GM12865 (cell line): Measurements from ENCODE around the gene TBL3.
A peak's percentile ranks its signal among the peaks of the same experiment; 100 is the strongest.

Source experiments
- DNase-seq: peaks from one replicate; pipeline ENCODE4 v3.0.0; 2010; ENCODE audit warnings: low read depth
- H3K4me3 ChIP-seq: 2 replicates; pipeline ENCODE4 v1.5.1; 2011; ENCODE audit warnings: mild to moderate bottlenecking, low read depth, low read length, control low read depth
- CTCF ChIP-seq: IDR thresholded peaks from 2 replicates; pipeline ENCODE4 v1.5.1; 2011; ENCODE audit warnings: low read length, control low read depth, low read depth, inconsistent platforms; ENCODE audit not compliant: insufficient read depth; ENCODE audit errors: missing control alignments

Gene TBL3

GRCh38 chr16:1971796-1972489 is at the start of gene TBL3:
TBL3 (plus strand) TSS chr16:1972053; CDS start chr16:1972165, 112 bp downstream.
- no peak for TF ChIP-seq CTCF
- peak within 1 kb of the TSS; percentile 71 for H3K4me3 ChIP-seq
- DNase-seq: peak; percentile 98

DNA sequence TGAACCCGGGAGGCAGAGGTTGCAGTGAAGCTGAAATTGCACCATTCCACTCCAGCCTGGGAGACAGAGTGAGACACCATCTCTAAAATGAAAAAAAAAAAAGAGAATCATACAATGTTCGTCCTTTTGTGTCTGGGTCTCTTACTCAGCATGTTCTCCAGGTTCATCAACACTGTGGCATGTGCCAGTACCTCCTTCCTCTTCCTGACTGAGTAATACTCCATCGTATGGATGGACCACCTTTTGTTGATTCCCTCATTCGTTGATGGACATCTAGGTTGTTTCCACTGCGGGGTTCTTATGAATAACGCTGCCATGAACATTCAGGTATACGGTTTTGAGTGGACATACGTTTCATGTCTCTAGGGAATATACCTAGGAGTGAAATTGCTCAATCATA is 49.5 kb upstream of the TBL3 start:
- no peak overlapping the region for H3K4me3 ChIP-seq
- DNase-seq: no peak
- no peak for TF ChIP-seq CTCF

- no peak overlapping the region for H3K4me3 ChIP-seq
- no peak for DNase-seq
- TF ChIP-seq CTCF: no peak
These were observed 48.4 kb upstream of the TBL3 start for GRCh38 chr16:1923299-1924034.

GRCh38 chr16:1924095-1924494 is 47.8 kb upstream of the TBL3 start:
- no peak for TF ChIP-seq CTCF
- DNase-seq: no peak
- H3K4me3 ChIP-seq: no peak overlapping the region

- no peak for TF ChIP-seq CTCF
- DNase-seq: no peak
- no peak overlapping the region for H3K4me3 ChIP-seq
These were observed 45.6 kb upstream of the TBL3 start for GRCh38 chr16:1926271-1926670.

GRCh38 chr16:1929105-1929504 is 42.7 kb upstream of the TBL3 start:
- H3K4me3 ChIP-seq: peak overlapping the region; percentile 39
- TF ChIP-seq CTCF: no peak
- DNase-seq: no peak
